Measurements from ENCODE around the gene CLINT1.
A peak's percentile ranks its signal among the peaks of the same experiment; 100 is the strongest.
"Not testable (repeated sequence)": the region's sequence is repeated elsewhere in the genome, so short reads cannot be mapped to it uniquely, and the experiment has no call there.

CLINT1 gene

GRCh38 chr5:157862183-157862851 is 3.4 kb upstream of the CLINT1 start:
- DNase-seq, result no peak

GRCh38 chr5:157860898-157861890 is 2.2 kb upstream of the CLINT1 start:
- DNase-seq, result no peak

GRCh38 chr5:157859227-157859575 is 256 bp upstream of the CLINT1 start:
- no peak for DNase-seq

- peak; percentile 7 for DNase-seq
Measured at GRCh38 chr5:157857816-157858526, 974 bp downstream of the CLINT1 start.

- peak; percentile 69 for DNase-seq
Measured at GRCh38 chr5:157855404-157855994, 3.4 kb downstream of the CLINT1 start.

- DNase-seq, result not testable (repeated sequence)
Measured at GRCh38 chr5:157853365-157853764, 5.6 kb downstream of the CLINT1 start.

GRCh38 chr5:157845914-157846598 is 12.9 kb downstream of the CLINT1 start:
- DNase-seq, result no peak

GRCh38 chr5:157842787-157843186 is 16.2 kb downstream of the CLINT1 start:
- DNase-seq, result no peak

GRCh38 chr5:157842185-157842584 is 16.8 kb downstream of the CLINT1 start:
- peak; percentile 40 for DNase-seq

GRCh38 chr5:157839157-157839795 is 19.7 kb downstream of the CLINT1 start:
- DNase-seq, result no peak

GRCh38 chr5:157836121-157836753 is 22.7 kb downstream of the CLINT1 start:
- DNase-seq, result no peak

- no peak for DNase-seq
Measured at GRCh38 chr5:157835041-157835440, 23.9 kb downstream of the CLINT1 start.

- no peak for DNase-seq
Measured at GRCh38 chr5:157828944-157829639, 29.9 kb downstream of the CLINT1 start.

- peak; percentile 17 for DNase-seq
Measured at GRCh38 chr5:157828105-157828943, 30.6 kb downstream of the CLINT1 start.

GRCh38 chr5:157827423-157827822 is 31.5 kb downstream of the CLINT1 start:
- peak; percentile 27 for DNase-seq

GRCh38 chr5:157823655-157824054 is 35.3 kb downstream of the CLINT1 start:
- DNase-seq, result no peak

- DNase-seq, result peak; percentile 40
Measured at GRCh38 chr5:157821822-157822622, 36.9 kb downstream of the CLINT1 start.

- DNase-seq, result no peak
Measured at GRCh38 chr5:157821405-157821804, 37.5 kb downstream of the CLINT1 start.

Data from fibroblast of skin of back (primary cell).